K562 (cell line): Measurements from ENCODE around the gene KMT5C. TPM values are rescaled to one million over a fixed set of nuclear protein-coding genes. Genes with fewer than 3 reads are reported as not detected.

Experiments used
- ATAC-seq: fragments of 200-7000 bp; cut with Tn5 transposase; 3 replicates; pipeline ENCODE4 v1.9.1; 2020; ENCODE audit warnings: moderate library complexity
- BruUV-seq: library from RNA; stranded (reverse); fragments of 400-500 nt; replicated peaks from 2 replicates; lab custom pipeline; 2021; lab: Mats Ljungman, UMichigan
- CTCF ChIA-PET: fragments of 300-600 bp; formaldehyde crosslinking; extraction: SDS; loops from one replicate; lab custom pipeline; 2021; ENCODE audit warnings: low intra/inter-chr PET ratio; lab: Yijun Ruan, JAX
- POLR2A ChIA-PET: fragments of 300-600, 350-650 bp; sonication (Branson Sonifier 250); formaldehyde crosslinking; extraction: SDS; loops from one replicate; lab custom pipeline; 2021; ENCODE audit warnings: antibody characterized with exemption, inconsistent platforms; lab: Yijun Ruan, JAX
- DNase-seq, 4 experiments: peaks; one replicate each; pipeline versions ENCODE4 v3.0.0 to v3.0.0-alpha.2; 2011 to 2018; ENCODE audit warnings: low spot score in 3 of 4, mixed read lengths in 3 of 4; ENCODE audit errors: extremely low read depth in 1 of 4
- FAIRE-seq: peaks from 2 replicates; lab custom pipeline; 2011; peaks lifted over from hg19 to GRCh38; lab: Jason Lieb, UNC
- H2AFZ ChIP-seq: 2 replicates; pipeline ENCODE4 v1.6.0; 2011; ENCODE audit warnings: low read depth, low read length, control low read depth, inconsistent platforms
- H3K27ac ChIP-seq: fragments of 200-600 bp; 3 replicates; pipeline ENCODE4 v1.8.0; 2011; ENCODE audit warnings: low read depth, mild to moderate bottlenecking, control low read depth, inconsistent platforms, low read length, moderate library complexity, mixed read lengths; ENCODE audit errors: extremely low read depth
- H3K27me3 ChIP-seq, 2 experiments: fragments of 300-600 bp in 1 of 2; 2 replicates in 1 of 2; 3 replicates in 1 of 2; pipeline versions ENCODE4 v1.6.0 to v1.8.0; 2011; ENCODE audit warnings: inconsistent platforms in 2 of 2, low read length in 2 of 2, mild to moderate bottlenecking in 1 of 2, mixed read lengths in 1 of 2, moderate library complexity in 1 of 2; ENCODE audit not compliant: control insufficient read depth in 2 of 2, insufficient read depth in 2 of 2
- H3K36me3 ChIP-seq: fragments of 300-600 bp; 3 replicates; pipeline ENCODE4 v1.8.0; 2011; ENCODE audit warnings: mild to moderate bottlenecking, low read length, inconsistent platforms; ENCODE audit not compliant: control insufficient read depth, insufficient read depth
- H3K4me1 ChIP-seq, 2 experiments: fragments of 200-600 bp in 1 of 2; replicated peaks in 1 of 2; 2 replicates in 1 of 2; 3 replicates in 1 of 2; pipeline versions ENCODE4 v1.5.1 to v1.8.0; 2011; ENCODE audit warnings: inconsistent platforms in 2 of 2, low read length in 2 of 2, mild to moderate bottlenecking in 1 of 2, mixed read lengths in 1 of 2, moderate library complexity in 1 of 2; ENCODE audit not compliant: control insufficient read depth in 2 of 2, insufficient read depth in 2 of 2
- H3K4me2 ChIP-seq: 2 replicates; pipeline ENCODE4 v1.6.1; 2011; ENCODE audit warnings: low read length, control low read depth, inconsistent platforms, mixed read lengths; ENCODE audit not compliant: insufficient read depth
- H3K4me3 ChIP-seq: fragments of 200-600 bp; sonication (generic), shearing (Covaris generic); 2 replicates; pipeline ENCODE4 v1.5.1; 2016; ENCODE audit warnings: control low read depth, inconsistent platforms
- H3K79me2 ChIP-seq: fragments of 200-600 bp; 3 replicates; pipeline ENCODE4 v1.8.0; 2011; ENCODE audit warnings: low read length, inconsistent platforms; ENCODE audit not compliant: control insufficient read depth, insufficient read depth
- H3K9ac ChIP-seq, 2 experiments: 2 replicates each; pipeline versions ENCODE4 v1.6.0 to v1.6.1; 2011; ENCODE audit warnings: low read depth in 2 of 2, low read length in 2 of 2, control low read depth in 1 of 2, inconsistent platforms in 1 of 2, mild to moderate bottlenecking in 1 of 2, mixed read lengths in 1 of 2; ENCODE audit not compliant: insufficient read depth in 1 of 2
- H3K9me1 ChIP-seq: one replicate; pipeline ENCODE4 v1.6.0; 2011; ENCODE audit warnings: inconsistent platforms, mild to moderate bottlenecking, low read length, moderate library complexity; ENCODE audit not compliant: control insufficient read depth, insufficient read depth
- H3K9me3 ChIP-seq: replicated peaks from 2 replicates; pipeline ENCODE4 v1.5.1; 2011; ENCODE audit warnings: low read depth, low read length, inconsistent platforms; ENCODE audit not compliant: control insufficient read depth, insufficient read depth
- H4K20me1 ChIP-seq: replicated peaks from 2 replicates; pipeline ENCODE4 v1.6.1; 2011; ENCODE audit warnings: low read length, inconsistent platforms, mixed read lengths; ENCODE audit not compliant: control insufficient read depth, insufficient read depth
- E2F6 ChIP-seq, 2 experiments: IDR thresholded peaks; 2 replicates each; pipeline ENCODE4 v1.6.1; 2011; ENCODE audit warnings: borderline replicate concordance in 1 of 2, control low read depth in 1 of 2, low read depth in 1 of 2, low read length in 1 of 2, mild to moderate bottlenecking in 1 of 2, mixed read lengths in 1 of 2, moderate library complexity in 1 of 2; ENCODE audit not compliant: insufficient read depth in 1 of 2, insufficient read length in 1 of 2, poor library complexity in 1 of 2, severe bottlenecking in 1 of 2; ENCODE audit errors: extremely low read depth in 1 of 2
- NFIC ChIP-seq: fragments of 450-650 bp; IDR thresholded peaks from 2 replicates; pipeline ENCODE4 v1.6.1; 2017; ENCODE audit warnings: mild to moderate bottlenecking, inconsistent platforms
- NFYB ChIP-seq: IDR thresholded peaks from 2 replicates; pipeline ENCODE4 v1.6.1; 2011; ENCODE audit warnings: mild to moderate bottlenecking, moderate library complexity; ENCODE audit not compliant: insufficient read length; ENCODE audit errors: extremely low read depth
- TCF7L2 ChIP-seq: fragments of 150-350 bp; IDR thresholded peaks from 2 replicates; pipeline ENCODE4 v1.6.1; 2016; ENCODE audit warnings: low read depth, mild to moderate bottlenecking, low read length, moderate library complexity
- ZNF318 ChIP-seq, 2 experiments: fragments of 450-650 bp; IDR thresholded peaks; 2 replicates each; pipeline ENCODE4 v1.6.1; 2016; ENCODE audit warnings: mild to moderate bottlenecking in 2 of 2, borderline replicate concordance in 1 of 2, low read depth in 1 of 2, moderate library complexity in 1 of 2
- WGBS: fragments of 100-300 bp; shearing (Covaris generic); methylation state at CpG from one replicate; pipeline ENCODE4 v1.1.6; 2016; ENCODE audit warnings: low coverage, mixed read lengths; ENCODE audit not compliant: insufficient coverage; ENCODE audit errors: missing lambda C conversion rate; 5-methylcytosine and 5-hydroxymethylcytosine counted together
- in situ Hi-C: fragments of 300-500 bp; cut with MboI; formaldehyde crosslinking; loops from 4 replicates; pipeline ENCODE4 v1.15.0; 2018; ENCODE audit warnings: inconsistent platforms, mixed read lengths
- intact Hi-C: fragments of 100-400 bp; cut with micrococcal nuclease; formaldehyde crosslinking; loops from 2 replicates; pipeline ENCODE4 v1.14.2; 2022
- polyA plus RNA-seq, 8 experiments: library from polyadenylated mRNA; depleted of rRNA in 4 of 8; stranded (reverse) in 5 of 8; unstranded in 3 of 8; fragments of >200 nt; fragmentation: Nextera tagmentation in 2 of 8; fragmentation: Illumina TruSeq in 1 of 8; extraction: Ambion mirVana in 2 of 8; extraction: Trizol in 1 of 8; gene quantifications; 2 replicates each; pipeline versions ENCODE4 v1.2.1 to v1.2.3, GENCODE V29; 2011 to 2014; ENCODE audit warnings: inconsistent platforms in 1 of 8, missing spikeins in 1 of 8
- total RNA-seq, 7 experiments: library from RNA; depleted of rRNA in 6 of 7; stranded (reverse); fragments of >200 nt in 6 of 7; fragmentation: Illumina TruSeq in 2 of 7; extraction: Trizol in 2 of 7; gene quantifications; 2 replicates each; pipeline versions ENCODE4 v1.2.1 to v1.2.3, GENCODE V29; 2011 to 2021; ENCODE audit warnings: low replicate concordance in 1 of 7

KMT5C gene
- total and polyA plus RNA-seq, 9 of the 15 experiments (the other 6 are each of a cell fraction or from before 2014, with no cell fraction given), result 0.15 to 53.5 (median 16.6) TPM

GRCh38 chr19:55354698-55355212, 15.1 kb downstream of the KMT5C start, which contains the start of gene COX6B2:
Gene COX6B2 (minus strand): TSS chr19:55354719. CDS start chr19:55354521, 198 bp downstream.
- intact Hi-C loops, result no loop called here
- in situ Hi-C loops, result no loop called here
- ATAC-seq (no peak), FAIRE-seq (no peak), DNase-seq (peak in 3 of 4 experiments; percentile 62 to 80 (median 76))
- peaks cover 9 to 21% of the 10 kb centered on the region in 2 experiments; a peak in 4 of 5 replicates for H3K27me3 ChIP-seq
- no TSS peak for BruUV-seq
- H3K79me2 ChIP-seq, result no peaks in the 10 kb centered on the region
- WGBS, result 2% methylated on average over 10 of the region's 43 CpGs
- POLR2A ChIA-PET, result no interaction called here
- H3K9me1 ChIP-seq, result no peaks in the 10 kb centered on the region
- peak within 1 kb of the TSS; percentile 64 for H3K4me3 ChIP-seq
- peaks cover 6% of the 10 kb centered on the region; the same call in 1 of the 2 replicates for H4K20me1 ChIP-seq
- H3K9me3 ChIP-seq, result no peaks in the 10 kb centered on the region
- peak within 1 kb of the TSS; percentile 85 for H3K4me2 ChIP-seq
- H3K9ac ChIP-seq, result peak within 1 kb of the TSS; percentile 50 to 92
- peaks cover 4 to 57% of the 10 kb centered on the region in 2 experiments; a peak in 4 of 5 replicates for H3K4me1 ChIP-seq
- H2AFZ ChIP-seq, result peak within 1 kb of the TSS; percentile 88
- CTCF ChIA-PET, result no interaction called here
- TF ChIP-seq NFYB (peak; percentile 46), ZNF318 (IDR thresholded peaks at IDR 0.05; ENCODE audit: borderline replicate concordance in 1 of 2, low read depth in 1 of 2) (no peak), TCF7L2 (no peak), NFIC (0 out of 2 replicates have a peak, but pooled peaks have one; percentile 2), E2F6 (IDR thresholded peaks at IDR 0.05; ENCODE audit: borderline replicate concordance in 1 of 2, extremely low read depth in 1 of 2, insufficient read depth in 1 of 2, insufficient read length in 1 of 2, low read depth in 1 of 2, low read length in 1 of 2, poor library complexity in 1 of 2, severe bottlenecking in 1 of 2) (peak in 1 of 2 experiments; percentile 46)
- TF ChIP-seq, all 486 proteins: peak for 3
- no peaks in the 10 kb centered on the region for H3K36me3 ChIP-seq
- peak within 1 kb of the TSS; percentile 49; the same call in 2 of the 3 replicates for H3K27ac ChIP-seq
